NB4 (cell line): Measurements from ENCODE around the gene IL36G.

Experiments
- DNase-seq: peaks from one replicate; pipeline ENCODE4 v3.0.0; 2010; ENCODE audit warnings: low read depth
- H3K4me3 ChIP-seq: one replicate; pipeline ENCODE4 v1.5.1; 2011; ENCODE audit warnings: mild to moderate bottlenecking, low read depth, low read length, moderate library complexity
- CTCF ChIP-seq: IDR thresholded peaks from one replicate; pipeline ENCODE4 v1.5.1; 2012; ENCODE audit warnings: low read depth, low read length
- MAX ChIP-seq: IDR thresholded peaks from 2 replicates; pipeline ENCODE4 v1.6.1; 2011; ENCODE audit warnings: low read depth, low read length
- MYC ChIP-seq: IDR thresholded peaks from 2 replicates; pipeline ENCODE4 v1.6.1; 2011; ENCODE audit warnings: low read depth, low read length
- POLR2A ChIP-seq: IDR thresholded peaks from 2 replicates; pipeline ENCODE4 v1.6.1; 2011; ENCODE audit warnings: mild to moderate bottlenecking; ENCODE audit not compliant: insufficient read length; ENCODE audit errors: extremely low read depth

Gene IL36G

GRCh38 chr2:113021312-113021711, 43.5 kb downstream of the IL36G start:
- no peak for TF ChIP-seq MYC
- TF ChIP-seq CTCF = no peak
- TF ChIP-seq MAX = no peak
- TF ChIP-seq POLR2A = no peak
- no peak for DNase-seq
- no peak overlapping the region for H3K4me3 ChIP-seq

- H3K4me3 ChIP-seq = no peak overlapping the region
- no peak for TF ChIP-seq POLR2A
- no peak for TF ChIP-seq CTCF
- TF ChIP-seq MAX = no peak
- no peak for TF ChIP-seq MYC
- no peak for DNase-seq
Measured at GRCh38 chr2:113024764-113025163, 47.0 kb downstream of the IL36G start.

GRCh38 chr2:113025737-113026136, 47.9 kb downstream of the IL36G start:
- no peak overlapping the region for H3K4me3 ChIP-seq
- TF ChIP-seq MYC (no peak), MAX (no peak), POLR2A (no peak), CTCF (no peak)
- peak; percentile 40 for DNase-seq

GRCh38 chr2:113027691-113028090, 49.9 kb downstream of the IL36G start:
- H3K4me3 ChIP-seq = no peak overlapping the region
- TF ChIP-seq POLR2A = no peak
- no peak for TF ChIP-seq MAX
- no peak for TF ChIP-seq CTCF
- no peak for TF ChIP-seq MYC
- no peak for DNase-seq

- TF ChIP-seq MYC (no peak), CTCF (no peak), MAX (no peak), POLR2A (no peak)
- no peak for DNase-seq
Measured at GRCh38 chr2:113028112-113028511, 50.3 kb downstream of the IL36G start.

GRCh38 chr2:113032737-113033136, 54.9 kb downstream of the IL36G start:
- no peak for TF ChIP-seq CTCF
- DNase-seq = peak; percentile 5
- no peak overlapping the region for H3K4me3 ChIP-seq

More at GRCh38 chr2:113028112-113028511, 50.3 kb downstream of the IL36G start:
- H3K4me3 ChIP-seq = no peak overlapping the region
